SK-N-MC (cell line): ENCODE data around the gene VPS37C.
"Not testable (repeated sequence)": the region's sequence is repeated elsewhere in the genome, so short reads cannot be mapped to it uniquely, and the experiment has no call there.

ENCODE experiments used
- EZH2 ChIP-seq: fragments of 200-600 bp; sonication (generic); IDR thresholded peaks from one replicate; pipeline ENCODE4 v1.6.1; 2017; ENCODE audit warnings: antibody characterized with exemption
- POLR2AphosphoS5 ChIP-seq: IDR thresholded peaks from 2 replicates; pipeline ENCODE4 v1.6.1; 2012; ENCODE audit warnings: mild to moderate bottlenecking, low read depth, low read length, borderline replicate concordance

DNA sequence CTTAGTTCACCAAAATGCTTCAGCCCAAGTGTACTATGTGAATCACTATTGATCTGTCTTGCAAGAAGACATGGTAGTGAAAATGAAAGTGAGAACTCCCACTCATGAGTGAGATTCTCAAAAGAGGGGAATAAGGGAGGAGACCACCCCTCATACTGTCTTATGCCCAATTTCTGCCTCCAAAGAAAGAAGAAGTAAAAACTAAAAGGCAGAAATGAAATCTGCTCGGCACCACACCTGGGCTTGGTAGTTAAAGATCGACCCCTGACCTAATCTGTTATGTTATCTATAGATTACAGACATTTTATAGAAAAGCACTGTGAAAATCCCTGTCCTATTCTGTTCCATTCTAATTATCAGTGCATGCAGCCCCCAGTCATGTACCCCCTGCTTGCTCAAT, 63.0 kb downstream of the VPS37C start:
- TF ChIP-seq POLR2AphosphoS5, EZH2: not testable (repeated sequence)
